ENCODE results near the gene UBQLN4. TPM values are rescaled to one million over a fixed set of nuclear protein-coding genes. Genes with fewer than 3 reads are reported as not detected.

The UBQLN4 gene
- total and polyA plus RNA-seq, 2 of the 4 experiments (the other 2 are of a cell fraction), result 8.8 to 21.6 TPM

DNA sequence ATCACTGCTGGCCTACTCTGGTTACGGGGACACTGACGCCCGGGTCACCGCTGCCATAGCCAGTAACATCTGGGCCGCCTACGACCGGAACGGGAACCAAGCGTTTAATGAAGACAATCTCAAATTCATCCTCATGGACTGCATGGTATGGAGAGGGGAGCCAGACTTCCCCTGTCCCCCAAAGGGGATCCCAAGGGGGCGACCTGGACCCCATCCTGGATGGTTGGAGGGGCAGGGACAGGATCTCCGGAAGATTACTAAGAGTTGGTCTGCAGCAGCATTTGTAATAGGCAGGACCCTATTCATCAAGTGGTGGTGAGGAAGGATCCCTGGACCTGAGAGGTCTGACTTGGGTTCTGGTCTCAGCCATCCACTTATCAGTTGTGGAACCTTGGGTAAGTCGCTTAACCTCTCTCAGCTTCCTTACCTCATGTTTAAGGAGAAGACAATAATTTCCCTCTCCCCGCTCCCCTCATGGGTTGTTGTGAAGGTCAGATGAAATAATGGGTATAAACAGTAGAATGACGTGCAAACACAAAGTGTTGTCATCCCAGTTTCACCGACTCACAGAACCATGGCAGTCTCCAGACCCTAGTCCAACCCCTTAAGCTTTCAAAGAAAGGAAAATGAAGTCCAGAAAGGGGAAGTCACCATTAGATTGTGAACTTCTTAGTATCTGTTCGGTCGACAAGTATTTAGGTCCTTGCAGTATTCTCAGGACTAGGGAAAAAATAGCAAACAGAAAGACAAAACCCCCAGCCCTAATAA, 1.9 kb upstream of the UBQLN4 start (continued):
- no peak for TF ChIP-seq RCOR1 (IDR thresholded peaks at IDR 0.05; ENCODE audit: insufficient replicate concordance, low read length)

DNA sequence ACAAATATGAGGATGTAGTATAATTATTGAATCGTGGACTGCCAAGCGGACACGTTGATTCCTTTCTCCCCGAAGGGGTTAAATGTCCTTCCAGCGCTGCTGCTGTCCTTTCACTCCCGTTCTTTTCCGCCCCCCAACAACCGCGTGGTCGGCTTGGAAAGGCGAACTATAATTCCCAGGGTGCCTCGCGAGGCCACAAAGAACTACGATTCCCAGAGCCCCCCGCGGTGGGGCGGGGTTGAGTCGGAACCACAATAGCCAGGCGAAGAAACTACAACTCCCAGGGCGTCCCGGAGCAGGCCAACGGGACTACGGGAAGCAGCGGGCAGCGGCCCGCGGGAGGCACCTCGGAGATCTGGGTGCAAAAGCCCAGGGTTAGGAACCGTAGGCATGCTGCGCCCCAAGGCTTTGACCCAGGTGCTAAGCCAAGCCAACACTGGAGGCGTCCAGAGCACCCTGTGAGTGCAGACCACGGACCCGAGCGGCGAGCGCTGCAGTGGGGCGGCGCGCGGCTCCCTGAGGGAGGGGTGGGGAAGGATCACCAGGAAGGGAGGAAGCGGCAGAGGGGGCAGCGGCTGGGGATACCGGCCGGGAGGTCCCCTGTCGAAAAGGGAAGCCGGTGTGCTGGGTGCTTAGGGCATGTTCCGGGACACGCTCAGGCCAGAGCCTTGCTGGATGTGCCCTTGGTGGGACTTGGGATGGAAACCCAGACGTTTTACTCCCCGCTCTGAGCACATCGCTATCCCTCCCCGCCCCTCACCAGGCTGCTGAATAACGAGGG, 1.1 kb upstream of the UBQLN4 start, which contains the start of gene LAMTOR2:
TSS of gene LAMTOR2 (plus strand) at position 283 of the 781 bp plus-strand sequence. CDS start at position 391, 108 bp downstream.
- Histone ChIP-seq H3K27ac (ENCODE audit: insufficient read depth, low read length) (peak within 1 kb of the TSS; percentile 90), H3K18ac (ENCODE audit: low read depth, low read length) (peak within 1 kb of the TSS; percentile 78), H3K9ac (ENCODE audit: low read depth, low read length) (peak within 1 kb of the TSS; percentile 88), H3K27me3 (ENCODE audit: control insufficient read depth, insufficient read depth, low read length) (no peaks in the 10 kb centered on the region), H3K9me3 (ENCODE audit: control insufficient read depth, insufficient read depth, low read length) (no peaks in the 10 kb centered on the region), H2BK5ac (ENCODE audit: low read depth, low read length, poor library complexity, severe bottlenecking) (peak within 1 kb of the TSS; percentile 89), H4K20me1 (ENCODE audit: insufficient read depth, low read length) (no peaks in the 10 kb centered on the region), H2BK15ac (ENCODE audit: low read depth, low read length) (peak within 1 kb of the TSS; percentile 7; the same call in 1 of the 3 replicates), H3K14ac (replicated peaks; ENCODE audit: low read depth, low read length) (peak within 1 kb of the TSS; percentile 93), H2AK9ac (replicated peaks; ENCODE audit: low read depth, low read length, poor library complexity) (peak within 1 kb of the TSS; percentile 98), H3K4me1 (ENCODE audit: control insufficient read depth, insufficient read depth, low read length) (peaks cover 4% of the 10 kb centered on the region; the same call in 1 of the 2 replicates), H3K4ac (ENCODE audit: low read depth, low read length) (peak within 1 kb of the TSS; percentile 98), H3K56ac (ENCODE audit: extremely low read depth, insufficient read depth, low read length) (peak within 1 kb of the TSS; percentile 98), H3K23ac (ENCODE audit: low read depth, low read length) (peak within 1 kb of the TSS; percentile 98), H3K4me2 (ENCODE audit: low read depth, low read length) (peak within 1 kb of the TSS; percentile 95), H3K79me1 (ENCODE audit: low read depth in 1 of 2, low read length in 2 of 2) (peaks cover 30 to 63% of the 10 kb centered on the region in 2 experiments), H2BK20ac (ENCODE audit: low read depth, low read length) (no peak within 1 kb of the TSS), H3K9me1 (ENCODE audit: insufficient read depth, low read length) (peaks cover 15% of the 10 kb centered on the region), H2BK120ac (ENCODE audit: low read depth, low read length) (peak within 1 kb of the TSS; percentile 77), H4K8ac (ENCODE audit: low read depth in 2 of 2, low read length in 2 of 2) (peak within 1 kb of the TSS; percentile 94 to 95), H2AK5ac (ENCODE audit: low read depth, low read length) (peak within 1 kb of the TSS; percentile 93), H3K36me3 (ENCODE audit: control insufficient read depth, insufficient read depth, low read length) (peaks cover 11% of the 10 kb centered on the region), H4K5ac (ENCODE audit: low read depth, low read length) (peak within 1 kb of the TSS; percentile 82), H2AFZ (replicated peaks; ENCODE audit: low read length, poor library complexity) (peak within 1 kb of the TSS; percentile 97), H4K91ac (ENCODE audit: insufficient read depth, low read depth, low read length) (peak within 1 kb of the TSS; percentile 96), H3K4me3 (ENCODE audit: insufficient read depth, low read depth, low read length) (peak within 1 kb of the TSS; percentile 83)
- no TSS peak for BruUV-seq (replicated peaks)
- TF ChIP-seq BHLHE40 (IDR thresholded peaks at IDR 0.05; ENCODE audit: low read depth, low read length), result 0 out of 2 replicates have a peak, but pooled peaks have one; percentile 2
- no peak for TF ChIP-seq NFE2L2 (IDR thresholded peaks at IDR 0.05; ENCODE audit: low read depth, low read length)
- TF ChIP-seq, protein P1, sequence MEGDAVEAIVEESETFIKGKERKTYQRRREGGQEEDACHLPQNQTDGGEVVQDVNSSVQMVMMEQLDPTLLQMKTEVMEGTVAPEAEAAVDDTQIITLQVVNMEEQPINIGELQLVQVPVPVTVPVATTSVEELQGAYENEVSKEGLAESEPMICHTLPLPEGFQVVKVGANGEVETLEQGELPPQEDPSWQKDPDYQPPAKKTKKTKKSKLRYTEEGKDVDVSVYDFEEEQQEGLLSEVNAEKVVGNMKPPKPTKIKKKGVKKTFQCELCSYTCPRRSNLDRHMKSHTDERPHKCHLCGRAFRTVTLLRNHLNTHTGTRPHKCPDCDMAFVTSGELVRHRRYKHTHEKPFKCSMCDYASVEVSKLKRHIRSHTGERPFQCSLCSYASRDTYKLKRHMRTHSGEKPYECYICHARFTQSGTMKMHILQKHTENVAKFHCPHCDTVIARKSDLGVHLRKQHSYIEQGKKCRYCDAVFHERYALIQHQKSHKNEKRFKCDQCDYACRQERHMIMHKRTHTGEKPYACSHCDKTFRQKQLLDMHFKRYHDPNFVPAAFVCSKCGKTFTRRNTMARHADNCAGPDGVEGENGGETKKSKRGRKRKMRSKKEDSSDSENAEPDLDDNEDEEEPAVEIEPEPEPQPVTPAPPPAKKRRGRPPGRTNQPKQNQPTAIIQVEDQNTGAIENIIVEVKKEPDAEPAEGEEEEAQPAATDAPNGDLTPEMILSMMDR (conservative IDR thresholded peaks at IDR 0.05; ENCODE audit: low read depth, low read length), result no peak
- peak; percentile 92 for TF ChIP-seq MXI1 (IDR thresholded peaks at IDR 0.05; ENCODE audit: borderline replicate concordance, low read depth, low read length)
- 0 out of 2 replicates have a peak, but pooled peaks have one; percentile 21 for TF ChIP-seq RFX5 (IDR thresholded peaks at IDR 0.05; ENCODE audit: low read depth, low read length)
- peak; percentile 60 for TF ChIP-seq MAZ (IDR thresholded peaks at IDR 0.05; ENCODE audit: borderline replicate concordance, low read depth, low read length)
- TF ChIP-seq RAD21 (IDR thresholded peaks at IDR 0.05; ENCODE audit: low read length), result no peak
- peak; percentile 49 for TF ChIP-seq POLR2A (IDR thresholded peaks at IDR 0.05; ENCODE audit: low read depth, low read length)
- TF ChIP-seq CHD1 (IDR thresholded peaks at IDR 0.05; ENCODE audit: low read depth, low read length), result no peak
- CTCF ChIA-PET, result no interaction called here
- intact Hi-C loops (cut with micrococcal nuclease) (loop anchor here (1.0 kb wide), 1 partner anchor 28 kb away; the partner anchor contains the start of gene MEX3A), in situ Hi-C loops (cut with MboI; ENCODE audit: low sequenced_read_pairs) (no loop called here), dilution Hi-C loops (cut with HindIII; ENCODE audit: low sequenced_read_pairs, unreplicated experiment) (no loop called here)
- DNase-seq (peak; percentile 94), ATAC-seq (ENCODE audit: low read depth) (peak; percentile 81)
- POLR2A ChIA-PET (ENCODE audit: unreplicated experiment), result no interaction called here
- WGBS, 2 experiments (ENCODE audit: extremely low coverage in 2 of 2, insufficient read length in 1 of 2), result 1% methylated on average over 28 of the region's 53 CpGs; no CpG with 5 or more reads in 1 of the 2 experiments
